ENCODE results near the gene TOPORS.

- TF ChIP-seq CTCF (IDR thresholded peaks at IDR 0.05; ENCODE audit: poor library complexity) (no peak), EZH2 (IDR thresholded peaks at IDR 0.05; ENCODE audit: borderline replicate concordance) (no peak)
Observed at GRCh38 chr9:32533336-32533735, 19.1 kb downstream of the TOPORS start.
